ENCODE results near the gene STRBP. TPM values are rescaled to one million over a fixed set of nuclear protein-coding genes. Genes with fewer than 3 reads are reported as not detected.

Gene STRBP
- total and polyA plus RNA-seq, 9 of the 15 experiments (the other 6 are each of a cell fraction or from before 2014, with no cell fraction given): 27.7 to 84.0 (median 70.2) TPM

GRCh38 chr9:123302348-123303214 is 34.2 kb upstream of the STRBP start (continued):
- TF ChIP-seq TAF15 (IDR thresholded peaks at IDR 0.05; ENCODE audit: low read depth, low read length) (no peak), TEAD1 (CRISPR knock-in tag; IDR thresholded peaks at IDR 0.05) (no peak), NFYB (IDR thresholded peaks at IDR 0.05; ENCODE audit: extremely low read depth, insufficient read length) (no peak), ELF4 (CRISPR knock-in tag; IDR thresholded peaks at IDR 0.05) (0 out of 2 replicates have a peak, but pooled peaks have one; percentile 52), MECOM (CRISPR knock-in tag; IDR thresholded peaks at IDR 0.05) (peak; percentile 68; the same call in 1 of the 2 replicates), STAT5B (CRISPR knock-in tag; IDR thresholded peaks at IDR 0.05) (no peak), CBX5 (IDR thresholded peaks at IDR 0.05; ENCODE audit: borderline replicate concordance, low read depth) (no peak), NFE2 (IDR thresholded peaks at IDR 0.05; ENCODE audit: low read depth) (peak; percentile 40; the same call in 1 of the 2 replicates), THRAP3 (IDR thresholded peaks at IDR 0.05; ENCODE audit: borderline replicate concordance) (no peak), PHF20 (IDR thresholded peaks at IDR 0.05; ENCODE audit: partially characterized antibody) (no peak), TAF7 (tag; IDR thresholded peaks at IDR 0.05) (no peak), TEAD2 (tag; IDR thresholded peaks at IDR 0.05) (no peak), XRCC5 (IDR thresholded peaks at IDR 0.05; ENCODE audit: low read depth, low read length) (no peak), ARNT (IDR thresholded peaks at IDR 0.05) (no peak), ZBTB12 (CRISPR knock-in tag; IDR thresholded peaks at IDR 0.05) (no peak)
- TF ChIP-seq, protein P1, sequence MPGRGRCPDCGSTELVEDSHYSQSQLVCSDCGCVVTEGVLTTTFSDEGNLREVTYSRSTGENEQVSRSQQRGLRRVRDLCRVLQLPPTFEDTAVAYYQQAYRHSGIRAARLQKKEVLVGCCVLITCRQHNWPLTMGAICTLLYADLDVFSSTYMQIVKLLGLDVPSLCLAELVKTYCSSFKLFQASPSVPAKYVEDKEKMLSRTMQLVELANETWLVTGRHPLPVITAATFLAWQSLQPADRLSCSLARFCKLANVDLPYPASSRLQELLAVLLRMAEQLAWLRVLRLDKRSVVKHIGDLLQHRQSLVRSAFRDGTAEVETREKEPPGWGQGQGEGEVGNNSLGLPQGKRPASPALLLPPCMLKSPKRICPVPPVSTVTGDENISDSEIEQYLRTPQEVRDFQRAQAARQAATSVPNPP (IDR thresholded peaks at IDR 0.05; ENCODE audit: borderline replicate concordance, insufficient read depth, insufficient read length): no peak
- TF ChIP-seq, protein P2, sequence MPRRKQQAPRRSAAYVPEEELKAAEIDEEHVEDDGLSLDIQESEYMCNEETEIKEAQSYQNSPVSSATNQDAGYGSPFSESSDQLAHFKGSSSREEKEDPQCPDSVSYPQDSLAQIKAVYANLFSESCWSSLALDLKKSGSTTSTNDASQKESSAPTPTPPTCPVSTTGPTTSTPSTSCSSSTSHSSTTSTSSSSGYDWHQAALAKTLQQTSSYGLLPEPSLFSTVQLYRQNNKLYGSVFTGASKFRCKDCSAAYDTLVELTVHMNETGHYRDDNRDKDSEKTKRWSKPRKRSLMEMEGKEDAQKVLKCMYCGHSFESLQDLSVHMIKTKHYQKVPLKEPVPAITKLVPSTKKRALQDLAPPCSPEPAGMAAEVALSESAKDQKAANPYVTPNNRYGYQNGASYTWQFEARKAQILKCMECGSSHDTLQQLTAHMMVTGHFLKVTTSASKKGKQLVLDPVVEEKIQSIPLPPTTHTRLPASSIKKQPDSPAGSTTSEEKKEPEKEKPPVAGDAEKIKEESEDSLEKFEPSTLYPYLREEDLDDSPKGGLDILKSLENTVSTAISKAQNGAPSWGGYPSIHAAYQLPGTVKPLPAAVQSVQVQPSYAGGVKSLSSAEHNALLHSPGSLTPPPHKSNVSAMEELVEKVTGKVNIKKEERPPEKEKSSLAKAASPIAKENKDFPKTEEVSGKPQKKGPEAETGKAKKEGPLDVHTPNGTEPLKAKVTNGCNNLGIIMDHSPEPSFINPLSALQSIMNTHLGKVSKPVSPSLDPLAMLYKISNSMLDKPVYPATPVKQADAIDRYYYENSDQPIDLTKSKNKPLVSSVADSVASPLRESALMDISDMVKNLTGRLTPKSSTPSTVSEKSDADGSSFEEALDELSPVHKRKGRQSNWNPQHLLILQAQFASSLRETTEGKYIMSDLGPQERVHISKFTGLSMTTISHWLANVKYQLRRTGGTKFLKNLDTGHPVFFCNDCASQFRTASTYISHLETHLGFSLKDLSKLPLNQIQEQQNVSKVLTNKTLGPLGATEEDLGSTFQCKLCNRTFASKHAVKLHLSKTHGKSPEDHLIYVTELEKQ (CRISPR knock-in tag; IDR thresholded peaks at IDR 0.05): no peak
- TF ChIP-seq, protein P3, sequence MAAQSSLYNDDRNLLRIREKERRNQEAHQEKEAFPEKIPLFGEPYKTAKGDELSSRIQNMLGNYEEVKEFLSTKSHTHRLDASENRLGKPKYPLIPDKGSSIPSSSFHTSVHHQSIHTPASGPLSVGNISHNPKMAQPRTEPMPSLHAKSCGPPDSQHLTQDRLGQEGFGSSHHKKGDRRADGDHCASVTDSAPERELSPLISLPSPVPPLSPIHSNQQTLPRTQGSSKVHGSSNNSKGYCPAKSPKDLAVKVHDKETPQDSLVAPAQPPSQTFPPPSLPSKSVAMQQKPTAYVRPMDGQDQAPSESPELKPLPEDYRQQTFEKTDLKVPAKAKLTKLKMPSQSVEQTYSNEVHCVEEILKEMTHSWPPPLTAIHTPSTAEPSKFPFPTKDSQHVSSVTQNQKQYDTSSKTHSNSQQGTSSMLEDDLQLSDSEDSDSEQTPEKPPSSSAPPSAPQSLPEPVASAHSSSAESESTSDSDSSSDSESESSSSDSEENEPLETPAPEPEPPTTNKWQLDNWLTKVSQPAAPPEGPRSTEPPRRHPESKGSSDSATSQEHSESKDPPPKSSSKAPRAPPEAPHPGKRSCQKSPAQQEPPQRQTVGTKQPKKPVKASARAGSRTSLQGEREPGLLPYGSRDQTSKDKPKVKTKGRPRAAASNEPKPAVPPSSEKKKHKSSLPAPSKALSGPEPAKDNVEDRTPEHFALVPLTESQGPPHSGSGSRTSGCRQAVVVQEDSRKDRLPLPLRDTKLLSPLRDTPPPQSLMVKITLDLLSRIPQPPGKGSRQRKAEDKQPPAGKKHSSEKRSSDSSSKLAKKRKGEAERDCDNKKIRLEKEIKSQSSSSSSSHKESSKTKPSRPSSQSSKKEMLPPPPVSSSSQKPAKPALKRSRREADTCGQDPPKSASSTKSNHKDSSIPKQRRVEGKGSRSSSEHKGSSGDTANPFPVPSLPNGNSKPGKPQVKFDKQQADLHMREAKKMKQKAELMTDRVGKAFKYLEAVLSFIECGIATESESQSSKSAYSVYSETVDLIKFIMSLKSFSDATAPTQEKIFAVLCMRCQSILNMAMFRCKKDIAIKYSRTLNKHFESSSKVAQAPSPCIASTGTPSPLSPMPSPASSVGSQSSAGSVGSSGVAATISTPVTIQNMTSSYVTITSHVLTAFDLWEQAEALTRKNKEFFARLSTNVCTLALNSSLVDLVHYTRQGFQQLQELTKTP (IDR thresholded peaks at IDR 0.05; ENCODE audit: low read depth in 1 of 2, partially characterized antibody in 2 of 2): peak in 1 of 2 experiments; percentile 49

Data from K562 (cell line).